RKO (cell line): ENCODE results near the gene CEACAM7.
"Not testable (repeated sequence)": the region's sequence is repeated elsewhere in the genome, so short reads cannot be mapped to it uniquely, and the experiment has no call there.

Source experiments
- DNase-seq: peaks from one replicate; pipeline ENCODE4 v3.0.0-alpha.2; 2016; ENCODE audit warnings: low spot score

Gene CEACAM7

GRCh38 chr19:41656756-41657155, 31.3 kb downstream of the CEACAM7 start:
- not testable (repeated sequence) for DNase-seq

- no peak for DNase-seq
Observed at GRCh38 chr19:41652250-41652649, 35.8 kb downstream of the CEACAM7 start.

- no peak for DNase-seq
Observed at GRCh38 chr19:41649827-41650226, 38.2 kb downstream of the CEACAM7 start.

- no peak for DNase-seq
Observed at GRCh38 chr19:41646589-41647204, 41.4 kb downstream of the CEACAM7 start.

GRCh38 chr19:41641879-41642485, 46.1 kb downstream of the CEACAM7 start:
- DNase-seq = peak; percentile 55

- no peak for DNase-seq
Observed at GRCh38 chr19:41638641-41639081, 49.4 kb downstream of the CEACAM7 start.

GRCh38 chr19:41637484-41637883, 50.6 kb downstream of the CEACAM7 start:
- no peak for DNase-seq

GRCh38 chr19:41627966-41628675, 59.9 kb downstream of the CEACAM7 start:
- no peak for DNase-seq

GRCh38 chr19:41626877-41627276, 61.2 kb downstream of the CEACAM7 start, which contains the start of gene CEACAM4:
TSS of gene CEACAM4 (minus strand) at chr19:41627074. CDS start at chr19:41626963, 111 bp downstream.
- DNase-seq = no peak

- no peak for DNase-seq
Observed at GRCh38 chr19:41626278-41626677, 61.8 kb downstream of the CEACAM7 start.

- DNase-seq = no peak
Observed at GRCh38 chr19:41624937-41625336, 63.1 kb downstream of the CEACAM7 start.

- no peak for DNase-seq
Observed at GRCh38 chr19:41624515-41624914, 63.6 kb downstream of the CEACAM7 start.

GRCh38 chr19:41623360-41623759, 64.7 kb downstream of the CEACAM7 start:
- DNase-seq = no peak
